Measurements from ENCODE around the gene COL16A1.

- no peak for TF ChIP-seq CTCF (IDR thresholded peaks at IDR 0.05)
- TF ChIP-seq EP300 (IDR thresholded peaks at IDR 0.05) = no peak
These were observed 24.7 kb downstream of the COL16A1 start for GRCh38 chr1:31679091-31679490.
